ENCODE measurements around the gene SUPT3H. TPM values are rescaled to one million over a fixed set of nuclear protein-coding genes. Genes with fewer than 3 reads are reported as not detected.

The SUPT3H gene
- polyA plus RNA-seq, 1 donor (not counting 4 experiments of a cell fraction or from before 2014, with no cell fraction given), result 7.6 TPM

DNA sequence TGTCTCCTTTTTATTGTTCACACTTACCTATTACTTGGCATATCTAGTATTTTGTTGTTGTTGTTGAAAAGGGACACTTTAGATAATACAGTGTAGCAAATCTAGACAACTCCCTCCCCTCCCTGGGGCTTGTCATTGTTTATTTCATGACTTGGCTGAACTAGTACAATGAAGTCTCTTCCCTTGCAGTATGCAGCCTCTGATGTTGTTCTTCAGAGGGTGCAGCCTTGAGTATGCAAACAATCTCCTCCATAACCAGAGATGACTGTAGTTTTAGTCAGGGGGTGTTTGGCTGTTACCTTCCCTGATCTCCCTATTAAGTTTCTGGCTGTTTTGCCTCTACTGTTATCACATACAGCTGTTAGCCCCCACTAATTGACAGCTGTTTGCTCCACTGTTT, 365.0 kb downstream of the SUPT3H start:
- no peak overlapping the region for H3K27ac ChIP-seq (ENCODE audit: control insufficient read depth, insufficient read depth, low read length)
- H3K4me1 ChIP-seq (ENCODE audit: control insufficient read depth, extremely low read depth, insufficient read depth, low read length), result no peaks in the 10 kb centered on the region
- H3K9ac ChIP-seq (ENCODE audit: control insufficient read depth, extremely low read depth, insufficient read depth, low read length), result no peak overlapping the region
- H3K36me3 ChIP-seq (ENCODE audit: control insufficient read depth in 2 of 2, extremely low read depth in 1 of 2, insufficient read depth in 2 of 2, low read length in 2 of 2), result no peaks in the 10 kb centered on the region
- H3K79me2 ChIP-seq (ENCODE audit: control insufficient read depth, insufficient read depth, low read length), result no peaks in the 10 kb centered on the region
- no peaks in the 10 kb centered on the region for H3K9me1 ChIP-seq (ENCODE audit: control insufficient read depth, extremely low read depth, insufficient read depth, low read length)
- no peaks in the 10 kb centered on the region for H3K9me3 ChIP-seq (ENCODE audit: control insufficient read depth, low read depth, low read length)
- no peak overlapping the region for H2AFZ ChIP-seq (ENCODE audit: control insufficient read depth, low read length)
- dilution Hi-C loops (cut with MboI; ENCODE audit: extremely low pct_ligation_motif_present, low sequenced_read_pairs), result no loop called here
- H3K27me3 ChIP-seq (ENCODE audit: control insufficient read depth, extremely low read depth, insufficient read depth, low read length), result no peaks in the 10 kb centered on the region
- no peak overlapping the region for H3K4me2 ChIP-seq (ENCODE audit: control insufficient read depth, extremely low read depth, insufficient read depth, low read depth, low read length)
- H3K4me3 ChIP-seq (ENCODE audit: control insufficient read depth in 2 of 3, extremely low read depth in 1 of 3, insufficient read depth in 2 of 3, low read depth in 1 of 3, low read length in 3 of 3), result no peak overlapping the region
- no peaks in the 10 kb centered on the region for H4K20me1 ChIP-seq (ENCODE audit: control insufficient read depth, extremely low read depth, insufficient read depth, low read length)
- FAIRE-seq (no peak), DNase-seq (ENCODE audit: low read depth, low spot score) (no peak)
- no peak for TF ChIP-seq EZH2 (IDR thresholded peaks at IDR 0.05; ENCODE audit: low read length)
- TF ChIP-seq, protein P1, sequence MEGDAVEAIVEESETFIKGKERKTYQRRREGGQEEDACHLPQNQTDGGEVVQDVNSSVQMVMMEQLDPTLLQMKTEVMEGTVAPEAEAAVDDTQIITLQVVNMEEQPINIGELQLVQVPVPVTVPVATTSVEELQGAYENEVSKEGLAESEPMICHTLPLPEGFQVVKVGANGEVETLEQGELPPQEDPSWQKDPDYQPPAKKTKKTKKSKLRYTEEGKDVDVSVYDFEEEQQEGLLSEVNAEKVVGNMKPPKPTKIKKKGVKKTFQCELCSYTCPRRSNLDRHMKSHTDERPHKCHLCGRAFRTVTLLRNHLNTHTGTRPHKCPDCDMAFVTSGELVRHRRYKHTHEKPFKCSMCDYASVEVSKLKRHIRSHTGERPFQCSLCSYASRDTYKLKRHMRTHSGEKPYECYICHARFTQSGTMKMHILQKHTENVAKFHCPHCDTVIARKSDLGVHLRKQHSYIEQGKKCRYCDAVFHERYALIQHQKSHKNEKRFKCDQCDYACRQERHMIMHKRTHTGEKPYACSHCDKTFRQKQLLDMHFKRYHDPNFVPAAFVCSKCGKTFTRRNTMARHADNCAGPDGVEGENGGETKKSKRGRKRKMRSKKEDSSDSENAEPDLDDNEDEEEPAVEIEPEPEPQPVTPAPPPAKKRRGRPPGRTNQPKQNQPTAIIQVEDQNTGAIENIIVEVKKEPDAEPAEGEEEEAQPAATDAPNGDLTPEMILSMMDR (optimal IDR thresholded peaks at IDR 0.05 in 1 of 3, IDR thresholded peaks at IDR 0.05 in 1 of 3, conservative IDR thresholded peaks at IDR 0.05 in 1 of 3; ENCODE audit: extremely low read depth in 1 of 3, insufficient read depth in 2 of 3, low read length in 3 of 3), result no peak

DNA sequence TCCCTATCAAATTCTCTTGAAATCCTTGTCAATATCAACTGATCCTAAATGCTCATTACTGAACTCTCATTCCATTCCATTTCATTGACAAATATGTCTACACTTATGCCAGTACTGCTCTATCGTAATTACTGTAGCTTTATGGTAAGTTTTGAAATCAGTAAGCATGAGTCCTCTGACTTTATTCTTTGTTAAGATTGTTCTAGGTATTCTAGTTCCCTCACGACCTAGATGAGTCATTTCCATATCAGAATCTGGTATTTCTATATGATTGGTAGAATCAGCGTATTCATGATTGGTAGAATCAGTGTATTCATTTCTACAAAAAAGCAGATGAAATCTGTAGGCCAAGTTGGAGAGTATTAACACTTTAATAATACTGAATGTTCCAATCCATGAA, 368.2 kb downstream of the SUPT3H start:
- H3K9me3 ChIP-seq (ENCODE audit: control insufficient read depth, low read depth, low read length), result no peaks in the 10 kb centered on the region
- no peak overlapping the region for H3K4me2 ChIP-seq (ENCODE audit: control insufficient read depth, extremely low read depth, insufficient read depth, low read depth, low read length)
- no peak overlapping the region for H3K9ac ChIP-seq (ENCODE audit: control insufficient read depth, extremely low read depth, insufficient read depth, low read length)
- H3K4me1 ChIP-seq (ENCODE audit: control insufficient read depth, extremely low read depth, insufficient read depth, low read length), result no peaks in the 10 kb centered on the region
- no peaks in the 10 kb centered on the region for H3K9me1 ChIP-seq (ENCODE audit: control insufficient read depth, extremely low read depth, insufficient read depth, low read length)
- FAIRE-seq (no peak), DNase-seq (ENCODE audit: low read depth, low spot score) (no peak)
- H4K20me1 ChIP-seq (ENCODE audit: control insufficient read depth, extremely low read depth, insufficient read depth, low read length), result no peaks in the 10 kb centered on the region
- no peak overlapping the region for H2AFZ ChIP-seq (ENCODE audit: control insufficient read depth, low read length)
- H3K4me3 ChIP-seq (ENCODE audit: control insufficient read depth in 2 of 3, extremely low read depth in 1 of 3, insufficient read depth in 2 of 3, low read depth in 1 of 3, low read length in 3 of 3), result no peak overlapping the region
- no peak for TF ChIP-seq EZH2 (IDR thresholded peaks at IDR 0.05; ENCODE audit: low read length)
- TF ChIP-seq, protein P1 (optimal IDR thresholded peaks at IDR 0.05 in 1 of 3, IDR thresholded peaks at IDR 0.05 in 1 of 3, conservative IDR thresholded peaks at IDR 0.05 in 1 of 3; ENCODE audit: extremely low read depth in 1 of 3, insufficient read depth in 2 of 3, low read length in 3 of 3), result no peak
- no peaks in the 10 kb centered on the region for H3K79me2 ChIP-seq (ENCODE audit: control insufficient read depth, insufficient read depth, low read length)
- dilution Hi-C loops (cut with MboI; ENCODE audit: extremely low pct_ligation_motif_present, low sequenced_read_pairs), result no loop called here
- H3K27me3 ChIP-seq (ENCODE audit: control insufficient read depth, extremely low read depth, insufficient read depth, low read length), result no peaks in the 10 kb centered on the region
- no peak overlapping the region for H3K27ac ChIP-seq (ENCODE audit: control insufficient read depth, insufficient read depth, low read length)
- no peaks in the 10 kb centered on the region for H3K36me3 ChIP-seq (ENCODE audit: control insufficient read depth in 2 of 2, extremely low read depth in 1 of 2, insufficient read depth in 2 of 2, low read length in 2 of 2)
